GM12891 (cell line): Measurements from ENCODE around the gene SYT1.

Experiments used
- DNase-seq: peaks from one replicate; pipeline ENCODE4 v3.0.0; 2011; ENCODE audit warnings: low spot score; ENCODE audit not compliant: insufficient read length
- FAIRE-seq: peaks from 2 replicates; lab custom pipeline; 2011; peaks lifted over from hg19 to GRCh38; lab: Jason Lieb, UNC
- PAX5 ChIP-seq: IDR thresholded peaks from 2 replicates; pipeline ENCODE4 v1.6.1; 2011; ENCODE audit warnings: low read length, moderate library complexity, mild to moderate bottlenecking; ENCODE audit not compliant: insufficient read depth, severe bottlenecking
- POLR2A ChIP-seq: IDR thresholded peaks from 2 replicates; pipeline ENCODE4 v1.6.1; 2011; ENCODE audit warnings: low read depth, low read length, control low read depth
- POLR2AphosphoS5 ChIP-seq: IDR thresholded peaks from 2 replicates; pipeline ENCODE4 v1.6.1; 2011; ENCODE audit warnings: low read depth, low read length, control low read depth
- POU2F2 ChIP-seq: IDR thresholded peaks from 2 replicates; pipeline ENCODE4 v1.6.1; 2011; ENCODE audit warnings: low read depth, mild to moderate bottlenecking, control low read depth, low read length, moderate library complexity
- SPI1 ChIP-seq: IDR thresholded peaks from 2 replicates; pipeline ENCODE4 v1.6.1; 2011; ENCODE audit warnings: low read depth, low read length, control low read depth
- TAF1 ChIP-seq: IDR thresholded peaks from 2 replicates; pipeline ENCODE4 v1.6.1; 2011; ENCODE audit warnings: low read depth, low read length, control low read depth

SYT1 gene

GRCh38 chr12:79252358-79253075 lies 387.9 kb downstream of the SYT1 start:
- no peak for DNase-seq
- no peak for FAIRE-seq
- TF ChIP-seq POLR2A = no peak
- TF ChIP-seq POLR2AphosphoS5 = no peak

GRCh38 chr12:79255288-79255687 lies 390.7 kb downstream of the SYT1 start:
- TF ChIP-seq POU2F2 = no peak
- TF ChIP-seq POLR2A = no peak
- TF ChIP-seq PAX5 = no peak
- TF ChIP-seq SPI1 = no peak
- TF ChIP-seq TAF1 = no peak
- no peak for TF ChIP-seq POLR2AphosphoS5
- FAIRE-seq (no peak), DNase-seq (no peak)

DNA sequence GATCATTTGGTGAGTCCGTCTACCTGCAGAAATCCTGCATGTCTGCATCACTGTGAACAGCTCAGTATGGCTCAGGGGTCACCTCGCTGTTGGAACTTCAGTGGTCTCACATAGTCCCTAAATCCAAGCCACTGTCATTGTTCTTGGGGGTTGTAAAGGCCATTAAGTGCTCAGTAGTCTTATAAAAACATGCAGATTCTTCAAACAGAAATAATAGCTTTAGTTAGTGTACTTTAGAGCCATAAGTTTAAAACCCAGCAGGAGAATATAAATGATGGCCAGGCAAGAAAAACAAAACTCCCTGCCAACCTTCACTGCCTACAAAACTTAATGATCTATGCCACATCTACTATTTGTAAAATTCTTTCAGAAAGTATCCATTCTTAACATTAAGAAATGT lies 396.3 kb downstream of the SYT1 start:
- FAIRE-seq = no peak
- no peak for DNase-seq
- TF ChIP-seq PAX5 = no peak

GRCh38 chr12:79262938-79263337 lies 398.4 kb downstream of the SYT1 start:
- TF ChIP-seq POLR2AphosphoS5 (no peak), PAX5 (no peak), SPI1 (no peak), TAF1 (no peak), POU2F2 (no peak)
- FAIRE-seq (no peak), DNase-seq (no peak)

- TF ChIP-seq POLR2AphosphoS5 (no peak), SPI1 (no peak), POLR2A (no peak), POU2F2 (no peak), TAF1 (no peak), PAX5 (no peak)
- no peak for FAIRE-seq
- no peak for DNase-seq
These were observed 402.0 kb downstream of the SYT1 start for GRCh38 chr12:79266343-79267144.

DNA sequence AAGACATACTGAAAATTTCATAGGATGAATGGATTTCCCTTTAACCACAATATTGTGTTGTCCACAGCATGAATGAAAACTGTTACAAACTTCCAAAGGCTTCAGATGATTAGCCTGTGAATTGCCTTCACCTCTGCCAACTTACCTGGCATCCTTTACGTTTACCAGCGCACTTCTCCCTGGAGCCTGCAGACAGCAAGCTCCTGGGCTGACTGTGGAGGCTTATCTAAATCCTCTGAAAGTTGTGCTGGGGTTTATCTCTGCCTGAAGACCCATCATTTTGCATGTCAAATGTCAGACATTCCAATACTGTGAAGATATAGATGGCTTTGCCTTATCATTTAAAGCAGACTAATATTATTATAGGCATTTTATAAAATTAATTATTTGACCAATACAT lies 403.0 kb downstream of the SYT1 start:
- no peak for FAIRE-seq
- TF ChIP-seq PAX5 (no peak), POLR2A (no peak), TAF1 (no peak), POLR2AphosphoS5 (no peak), POU2F2 (no peak), SPI1 (no peak)
- no peak for DNase-seq

DNA sequence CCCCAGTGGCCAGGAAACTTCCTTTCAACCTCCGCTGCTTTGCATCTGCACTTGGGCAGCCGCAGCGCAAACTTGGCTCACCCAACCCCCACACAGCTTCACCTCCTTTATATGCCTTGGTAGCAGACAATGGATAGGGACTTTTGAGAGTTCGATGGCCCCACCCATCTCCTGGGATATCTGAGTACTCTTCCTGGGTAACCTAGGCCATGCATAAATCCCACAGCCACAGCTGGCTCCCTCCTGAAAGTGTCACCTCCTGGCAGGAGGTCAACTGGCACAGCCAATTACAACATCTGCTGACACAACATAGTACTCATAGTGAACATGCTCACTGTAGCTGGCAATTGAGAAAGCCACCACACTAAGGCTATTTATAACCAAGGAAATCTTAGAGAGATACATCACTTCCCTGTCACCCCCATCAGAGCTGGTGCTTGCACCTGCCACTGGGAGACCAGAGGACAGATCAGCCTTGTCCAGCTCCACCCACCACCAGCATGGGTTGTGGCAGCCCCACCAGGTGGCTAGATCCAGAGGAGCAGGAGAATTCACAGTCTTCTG lies 410.0 kb downstream of the SYT1 start:
- no peak for FAIRE-seq
- TF ChIP-seq POLR2AphosphoS5 (no peak), POU2F2 (no peak)
- DNase-seq = no peak

- DNase-seq (no peak), FAIRE-seq (no peak)
- no peak for TF ChIP-seq POLR2A
- no peak for TF ChIP-seq POLR2AphosphoS5
- no peak for TF ChIP-seq TAF1
- no peak for TF ChIP-seq POU2F2
These were observed 411.1 kb downstream of the SYT1 start for GRCh38 chr12:79275631-79276030.

GRCh38 chr12:79283364-79283763 lies 418.8 kb downstream of the SYT1 start:
- TF ChIP-seq POLR2AphosphoS5 (no peak), SPI1 (no peak), POLR2A (no peak), TAF1 (no peak), PAX5 (no peak), POU2F2 (no peak)
- FAIRE-seq = no peak
- no peak for DNase-seq

DNA sequence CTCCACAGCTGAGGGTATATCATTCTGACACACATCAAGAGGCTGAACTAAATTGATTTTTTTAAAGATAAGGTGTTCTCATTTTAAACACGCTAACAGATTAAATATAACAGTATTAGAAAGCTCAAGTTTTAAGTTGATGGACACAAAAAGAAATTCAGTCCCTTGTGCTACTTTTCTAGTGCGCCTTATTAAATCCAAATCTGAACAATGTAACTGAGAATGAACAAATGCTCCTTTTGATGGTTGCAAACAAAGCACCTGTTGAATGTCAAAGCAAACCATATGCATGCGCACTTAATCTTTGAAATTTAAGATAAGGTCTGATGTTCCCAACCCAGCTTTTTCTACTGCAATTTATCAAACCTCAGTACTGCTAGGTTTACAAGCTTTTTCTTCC lies 424.3 kb downstream of the SYT1 start:
- TF ChIP-seq SPI1 (no peak), POLR2AphosphoS5 (no peak), POLR2A (no peak), TAF1 (no peak), POU2F2 (no peak), PAX5 (no peak)
- FAIRE-seq (no peak), DNase-seq (no peak)
